H9 (cell line): ENCODE data around the gene IFI27L1. TPM values are rescaled to one million over a fixed set of nuclear protein-coding genes. Genes with fewer than 3 reads are reported as not detected.

Source experiments
- DNase-seq: peaks from one replicate; pipeline ENCODE4 v3.0.0-alpha.2; 2017
- H2AFZ ChIP-seq: one replicate; pipeline ENCODE4 v1.6.1; 2013; ENCODE audit warnings: mild to moderate bottlenecking, low read length, control low read depth, moderate library complexity
- H2AK5ac ChIP-seq: 2 replicates; pipeline ENCODE4 v1.6.1; 2013; ENCODE audit warnings: low read length, control low read depth, mixed read lengths; ENCODE audit not compliant: insufficient read length
- H2BK120ac ChIP-seq: one replicate; pipeline ENCODE4 v1.6.1; 2013; ENCODE audit warnings: low read depth, mild to moderate bottlenecking, low read length, control low read depth, inconsistent platforms; ENCODE audit not compliant: poor library complexity, severe bottlenecking
- H2BK12ac ChIP-seq: 2 replicates; pipeline ENCODE4 v1.6.1; 2013; ENCODE audit warnings: low read length, control low read depth, mixed read lengths, low read depth; ENCODE audit not compliant: insufficient read length
- H2BK15ac ChIP-seq: 2 replicates; pipeline ENCODE4 v1.6.1; 2013; ENCODE audit warnings: low read depth, low read length, control low read depth
- H2BK20ac ChIP-seq: one replicate; pipeline ENCODE4 v1.6.1; 2013; ENCODE audit warnings: low read depth, mild to moderate bottlenecking, low read length, control low read depth, inconsistent platforms; ENCODE audit not compliant: poor library complexity, severe bottlenecking
- H2BK5ac ChIP-seq: 2 replicates; pipeline ENCODE4 v1.6.1; 2013; ENCODE audit warnings: low read length, control low read depth, mixed read lengths; ENCODE audit not compliant: insufficient read length
- H3K14ac ChIP-seq: 2 replicates; pipeline ENCODE4 v1.6.1; 2013; ENCODE audit warnings: low read length, control low read depth; ENCODE audit not compliant: insufficient read depth
- H3K18ac ChIP-seq: 2 replicates; pipeline ENCODE4 v1.6.1; 2013; ENCODE audit warnings: low read depth, mild to moderate bottlenecking, mixed read lengths, low read length, control low read depth; ENCODE audit not compliant: insufficient read length
- H3K23ac ChIP-seq: 2 replicates; pipeline ENCODE4 v1.6.1; 2013; ENCODE audit warnings: low read length, control low read depth, mixed read lengths, low read depth; ENCODE audit not compliant: insufficient read length
- H3K23me2 ChIP-seq: 2 replicates; pipeline ENCODE4 v1.6.1; 2013; ENCODE audit warnings: low read depth, mild to moderate bottlenecking, mixed read lengths, low read length, control low read depth; ENCODE audit not compliant: insufficient read length, poor library complexity, severe bottlenecking
- H3K27ac ChIP-seq: 2 replicates; pipeline ENCODE4 v1.5.1; 2013; ENCODE audit warnings: low read length, control low read depth, mixed read lengths, low read depth; ENCODE audit not compliant: insufficient read length
- H3K27me3 ChIP-seq: 2 replicates; pipeline ENCODE4 v1.6.1; 2013; ENCODE audit warnings: low read length, control low read depth, inconsistent platforms; ENCODE audit not compliant: insufficient read depth
- H3K4ac ChIP-seq: 2 replicates; pipeline ENCODE4 v1.6.1; 2013; ENCODE audit warnings: low read depth, mild to moderate bottlenecking, control low read depth, inconsistent platforms, low read length, moderate library complexity
- H3K4me1 ChIP-seq: 2 replicates; pipeline ENCODE4 v1.6.1; 2013; ENCODE audit warnings: low read length, control low read depth, inconsistent platforms; ENCODE audit not compliant: insufficient read depth
- H3K4me2 ChIP-seq: 2 replicates; pipeline ENCODE4 v1.6.1; 2013; ENCODE audit warnings: low read length, control low read depth, mixed read lengths; ENCODE audit not compliant: insufficient read length, insufficient read depth
- H3K56ac ChIP-seq: 2 replicates; pipeline ENCODE4 v1.6.1; 2013; ENCODE audit warnings: low read depth, mild to moderate bottlenecking, mixed read lengths, low read length, control low read depth; ENCODE audit not compliant: insufficient read length
- H3K79me1 ChIP-seq: 2 replicates; pipeline ENCODE4 v1.6.1; 2013; ENCODE audit warnings: low read depth, mild to moderate bottlenecking, moderate library complexity, low read length, control low read depth, inconsistent platforms; ENCODE audit not compliant: insufficient read depth, poor library complexity, severe bottlenecking
- H3K79me2 ChIP-seq: 2 replicates; pipeline ENCODE4 v1.6.1; 2013; ENCODE audit warnings: low read length, control low read depth, inconsistent platforms; ENCODE audit not compliant: insufficient read depth
- H3K9ac ChIP-seq: 2 replicates; pipeline ENCODE4 v1.6.1; 2013; ENCODE audit warnings: low read length, control low read depth, mixed read lengths; ENCODE audit not compliant: insufficient read length; ENCODE audit errors: extremely low read depth
- H3K9me3 ChIP-seq: one replicate; pipeline ENCODE4 v1.6.1; 2013; ENCODE audit warnings: low read depth, low read length, inconsistent platforms; ENCODE audit not compliant: control insufficient read depth
- H3T11ph ChIP-seq: one replicate; pipeline ENCODE4 v1.6.1; 2013; ENCODE audit warnings: mild to moderate bottlenecking, low read length, control low read depth, inconsistent platforms
- H4K20me1 ChIP-seq: one replicate; pipeline ENCODE4 v1.6.1; 2013; ENCODE audit not compliant: control insufficient read depth, insufficient read length, insufficient read depth
- H4K5ac ChIP-seq: 2 replicates; pipeline ENCODE4 v1.6.1; 2013; ENCODE audit warnings: low read depth, mild to moderate bottlenecking, mixed read lengths, low read length, control low read depth; ENCODE audit not compliant: insufficient read length
- H4K8ac ChIP-seq: replicated peaks from 2 replicates; pipeline ENCODE4 v1.6.1; 2013; ENCODE audit warnings: low read length, control low read depth, mixed read lengths, low read depth; ENCODE audit not compliant: insufficient read length
- H4K91ac ChIP-seq: 2 replicates; pipeline ENCODE4 v1.6.1; 2013; ENCODE audit warnings: low read depth, mild to moderate bottlenecking, moderate library complexity, mixed read lengths, low read length, control low read depth; ENCODE audit not compliant: insufficient read length
- H3K27ac Mint-ChIP-seq, 3 experiments: 2 replicates in 2 of 3; 3 replicates in 1 of 3; pipeline ENCODE4 v1.8.0; 2020 to 2021; ENCODE audit warnings: mixed read lengths in 3 of 3, mild to moderate bottlenecking in 1 of 3, moderate library complexity in 1 of 3
- H3K27me3 Mint-ChIP-seq: 2 replicates; pipeline ENCODE4 v1.8.0; 2021; ENCODE audit warnings: low read depth, mild to moderate bottlenecking, moderate library complexity, mixed read lengths
- H3K36me3 Mint-ChIP-seq, 3 experiments: 2 replicates in 2 of 3; 3 replicates in 1 of 3; pipeline ENCODE4 v1.8.0; 2020 to 2021; ENCODE audit warnings: low read depth in 3 of 3, mixed read lengths in 3 of 3; ENCODE audit not compliant: insufficient read depth in 1 of 3
- H3K4me1 Mint-ChIP-seq, 2 experiments: 2 replicates each; pipeline ENCODE4 v1.8.0; 2020; ENCODE audit warnings: mixed read lengths in 2 of 2
- H3K4me3 Mint-ChIP-seq, 2 experiments: 2 replicates in 1 of 2; 3 replicates in 1 of 2; pipeline ENCODE4 v1.8.0; 2020 to 2021; ENCODE audit warnings: mild to moderate bottlenecking in 2 of 2, mixed read lengths in 2 of 2, moderate library complexity in 1 of 2
- H3K9me3 Mint-ChIP-seq, 2 experiments: 2 replicates in 1 of 2; 3 replicates in 1 of 2; pipeline ENCODE4 v1.8.0; 2020; ENCODE audit warnings: mild to moderate bottlenecking in 2 of 2, mixed read lengths in 2 of 2, moderate library complexity in 1 of 2
- WGBS: extraction: QIAGEN DNeasy Blood & Tissue Kit; methylation state at CpG from one replicate; pipeline ENCODE4 v1.1.7; 2013; ENCODE audit warnings: missing lambda C conversion rate, low lambda C conversion rate, mixed read lengths; ENCODE audit not compliant: insufficient read length; ENCODE audit errors: extremely low coverage; 5-methylcytosine and 5-hydroxymethylcytosine counted together
- total RNA-seq: library from RNA; stranded (reverse); gene quantifications from 2 replicates; pipeline ENCODE4 v1.2.1, GENCODE V29; 2021
- TF ChIP-seq, protein P1 (sequence below): fragments of 200-600 bp; sonication (generic); conservative IDR thresholded peaks from 3 replicates; pipeline ENCODE4 v1.8.0; 2021; ENCODE audit warnings: antibody characterized with exemption, mild to moderate bottlenecking

IFI27L1 gene
- total RNA-seq, 1 experiment from 2014 or later, result 27.4 TPM

DNA sequence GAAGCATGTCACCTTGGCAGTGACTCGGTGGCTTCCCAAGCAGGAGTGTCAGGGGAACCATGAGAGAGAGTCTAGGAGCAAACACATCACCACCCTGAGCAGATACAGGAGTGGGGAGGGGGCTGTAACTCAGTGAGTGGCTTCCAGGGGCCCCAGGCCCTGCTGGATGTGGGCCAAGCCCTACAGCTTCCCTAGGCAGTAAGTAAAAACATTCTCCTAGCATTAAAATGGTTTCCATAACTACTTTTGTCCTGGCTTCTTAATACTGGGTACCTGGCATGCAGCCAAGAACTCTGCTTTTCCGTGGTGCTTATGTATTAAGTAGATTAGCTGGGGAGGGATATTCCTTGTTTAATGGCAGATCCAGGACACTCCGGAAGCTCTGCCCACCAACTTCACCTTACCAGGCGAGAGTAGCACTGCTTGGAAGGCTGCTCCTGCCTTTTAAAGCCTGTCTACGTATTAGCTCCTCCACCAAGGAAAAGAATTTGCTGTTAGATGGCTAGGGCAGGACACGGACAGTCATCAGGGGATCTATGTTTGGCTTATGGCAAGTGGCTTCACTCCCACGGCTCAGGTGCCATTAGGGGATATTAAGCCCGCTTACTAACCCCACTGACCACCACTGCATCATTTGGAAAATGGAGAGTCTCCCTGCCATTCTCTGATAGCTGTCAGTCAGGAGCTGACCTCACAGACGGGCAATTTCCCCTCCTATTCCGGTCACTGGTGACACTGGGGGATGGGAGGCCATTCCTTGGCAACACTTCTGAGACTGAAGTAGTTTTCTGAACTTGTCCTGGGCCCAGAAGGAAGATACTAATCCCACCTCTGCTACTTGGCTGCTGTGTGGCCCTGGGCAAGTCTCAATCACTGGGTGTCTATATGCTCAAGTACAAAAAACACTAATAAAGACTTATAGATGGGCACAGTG lies 32.2 kb upstream of the IFI27L1 start:
- Histone ChIP-seq H4K20me1 (no peaks in the 10 kb centered on the region), H3K23me2 (no peaks in the 10 kb centered on the region), H3K27ac (no peak overlapping the region), H2BK5ac (no peak overlapping the region), H4K5ac (no peak overlapping the region), H2AFZ (no peak overlapping the region), H3K79me1 (no peaks in the 10 kb centered on the region), H3K9ac (no peak overlapping the region), H4K8ac (no peak overlapping the region), H3K23ac (no peak overlapping the region), H3K18ac (no peak overlapping the region), H3K9me3 (no peaks in the 10 kb centered on the region), H3K4ac (no peak overlapping the region), H2BK120ac (no peak overlapping the region), H2BK12ac (no peak overlapping the region), H3T11ph (no peak overlapping the region), H2BK20ac (no peak overlapping the region), H3K27me3 (no peaks in the 10 kb centered on the region), H3K4me2 (no peak overlapping the region), H4K91ac (no peak overlapping the region), H2AK5ac (no peak overlapping the region), H3K14ac (no peak overlapping the region), H2BK15ac (no peak overlapping the region), H3K4me1 (no peaks in the 10 kb centered on the region; the same call in 1 of the 2 replicates), H3K56ac (no peak overlapping the region), H3K79me2 (no peaks in the 10 kb centered on the region)
- TF ChIP-seq, protein P1, sequence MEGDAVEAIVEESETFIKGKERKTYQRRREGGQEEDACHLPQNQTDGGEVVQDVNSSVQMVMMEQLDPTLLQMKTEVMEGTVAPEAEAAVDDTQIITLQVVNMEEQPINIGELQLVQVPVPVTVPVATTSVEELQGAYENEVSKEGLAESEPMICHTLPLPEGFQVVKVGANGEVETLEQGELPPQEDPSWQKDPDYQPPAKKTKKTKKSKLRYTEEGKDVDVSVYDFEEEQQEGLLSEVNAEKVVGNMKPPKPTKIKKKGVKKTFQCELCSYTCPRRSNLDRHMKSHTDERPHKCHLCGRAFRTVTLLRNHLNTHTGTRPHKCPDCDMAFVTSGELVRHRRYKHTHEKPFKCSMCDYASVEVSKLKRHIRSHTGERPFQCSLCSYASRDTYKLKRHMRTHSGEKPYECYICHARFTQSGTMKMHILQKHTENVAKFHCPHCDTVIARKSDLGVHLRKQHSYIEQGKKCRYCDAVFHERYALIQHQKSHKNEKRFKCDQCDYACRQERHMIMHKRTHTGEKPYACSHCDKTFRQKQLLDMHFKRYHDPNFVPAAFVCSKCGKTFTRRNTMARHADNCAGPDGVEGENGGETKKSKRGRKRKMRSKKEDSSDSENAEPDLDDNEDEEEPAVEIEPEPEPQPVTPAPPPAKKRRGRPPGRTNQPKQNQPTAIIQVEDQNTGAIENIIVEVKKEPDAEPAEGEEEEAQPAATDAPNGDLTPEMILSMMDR, result no peak
- Mint-ChIP-seq H3K27me3 (no peaks in the 10 kb centered on the region), H3K4me1 (peaks cover 15 to 18% of the 10 kb centered on the region in 2 experiments), H3K36me3 (peaks cover 22 to 78% (median 62%) of the 10 kb centered on the region in 3 experiments; a peak in 6 of 7 replicates), H3K9me3 (no peaks in the 10 kb centered on the region), H3K4me3 (no peak overlapping the region), H3K27ac (no peak overlapping the region)
- no CpG with 5 or more reads among the region's 10 CpGs for WGBS
- DNase-seq, result peak; percentile 8
